Endothelial cell (in vitro differentiated cells): ENCODE results near the gene STAM. TPM values are rescaled to one million over a fixed set of nuclear protein-coding genes. Genes with fewer than 3 reads are reported as not detected.
"Not testable (repeated sequence)": the region's sequence is repeated elsewhere in the genome, so short reads cannot be mapped to it uniquely, and the experiment has no call there.

ENCODE experiments used
- DNase-seq: peaks from one replicate; pipeline ENCODE4 v3.0.0; 2021; ENCODE audit warnings: low spot score
- H3K27ac Mint-ChIP-seq: one replicate; pipeline ENCODE4 v1.8.0; 2021; ENCODE audit warnings: mixed read lengths, inconsistent platforms; ENCODE audit not compliant: unreplicated experiment
- H3K27me3 Mint-ChIP-seq: one replicate; pipeline ENCODE4 v1.8.0; 2021; ENCODE audit warnings: mild to moderate bottlenecking, moderate library complexity, mixed read lengths, inconsistent platforms; ENCODE audit not compliant: unreplicated experiment
- H3K36me3 Mint-ChIP-seq: one replicate; pipeline ENCODE4 v1.8.0; 2021; ENCODE audit warnings: mild to moderate bottlenecking, low read depth, mixed read lengths, inconsistent platforms; ENCODE audit not compliant: unreplicated experiment
- H3K4me1 Mint-ChIP-seq: one replicate; pipeline ENCODE4 v1.8.0; 2021; ENCODE audit warnings: mild to moderate bottlenecking, mixed read lengths, inconsistent platforms; ENCODE audit not compliant: unreplicated experiment
- H3K4me3 Mint-ChIP-seq: one replicate; pipeline ENCODE4 v1.8.0; 2021; ENCODE audit warnings: mild to moderate bottlenecking, mixed read lengths, inconsistent platforms; ENCODE audit not compliant: unreplicated experiment
- H3K9me3 Mint-ChIP-seq: one replicate; pipeline ENCODE4 v1.8.0; 2021; ENCODE audit warnings: mixed read lengths, inconsistent platforms; ENCODE audit not compliant: unreplicated experiment
- total RNA-seq: library from RNA; stranded (reverse); fragmentation: NEBNext Ultra II Directional; extraction: Animal tissue kit (Norgen Biotek cat#: 25700); gene quantifications from one replicate; pipeline ENCODE4 v1.2.1, GENCODE V29; 2021; ENCODE audit not compliant: unreplicated experiment
- TF ChIP-seq, protein P1 (sequence below): fragments of 200-600 bp; sonication (generic); IDR thresholded peaks from one replicate; pipeline ENCODE4 v1.5.0; 2021; ENCODE audit warnings: antibody characterized with exemption; ENCODE audit not compliant: unreplicated experiment

STAM gene
- total RNA-seq, 1 donor from 2014 or later: 22.0 TPM

DNA sequence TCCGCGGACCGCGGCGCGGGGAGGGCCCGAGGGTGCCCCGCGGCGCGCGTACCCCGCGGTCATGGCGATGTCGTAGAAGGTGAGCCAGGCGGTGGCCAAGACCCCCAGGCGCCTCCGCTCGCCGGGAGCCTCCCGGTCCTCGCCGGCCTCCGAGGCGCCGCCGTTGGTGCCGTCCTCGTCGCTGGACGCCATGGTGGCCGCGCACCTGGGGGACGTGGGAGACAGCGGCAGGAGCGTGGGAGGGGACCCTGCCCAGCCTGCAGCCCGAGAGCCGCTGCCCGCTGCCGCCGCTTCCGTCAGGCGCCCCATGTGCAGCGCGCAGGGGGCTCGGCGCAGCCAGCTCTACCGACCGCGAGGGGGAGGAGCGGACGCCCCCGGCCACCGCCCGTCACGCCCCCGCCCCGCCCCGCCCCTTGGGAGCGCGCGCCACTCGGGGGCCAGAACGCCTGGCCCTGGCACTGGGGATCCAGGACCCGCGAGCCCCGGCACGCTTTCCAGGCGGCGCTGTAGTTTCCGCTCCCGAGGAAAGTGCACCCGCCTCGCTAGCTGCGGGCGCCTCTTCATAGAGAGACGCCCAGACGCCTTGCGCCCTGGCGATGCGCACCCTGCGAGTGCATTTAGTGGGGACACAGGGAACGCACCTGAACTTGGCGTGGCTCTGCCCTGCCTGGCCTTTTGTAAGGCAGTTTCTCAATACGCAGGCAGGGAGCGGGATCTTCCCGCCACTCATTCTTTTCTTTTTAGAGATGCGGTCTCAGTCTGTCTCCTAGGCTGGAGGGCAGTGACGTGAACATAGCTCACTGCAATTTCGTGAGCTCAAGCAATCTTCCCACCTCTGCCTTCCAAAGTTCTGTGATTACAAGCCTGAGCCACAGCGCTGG is 26.7 kb upstream of the STAM start, which contains the start of gene HACD1:
TSS of gene HACD1 (minus strand) at position 344 of the 881 bp plus-strand sequence. CDS start at position 309, 35 bp downstream.
- Mint-ChIP-seq H3K27me3 (peaks cover 4% of the 10 kb centered on the region), H3K4me1 (peaks cover 4% of the 10 kb centered on the region), H3K9me3 (no peaks in the 10 kb centered on the region), H3K27ac (peak within 1 kb of the TSS; percentile 72), H3K4me3 (peak within 1 kb of the TSS; percentile 94), H3K36me3 (peaks cover 4% of the 10 kb centered on the region)
- TF ChIP-seq, protein P1, sequence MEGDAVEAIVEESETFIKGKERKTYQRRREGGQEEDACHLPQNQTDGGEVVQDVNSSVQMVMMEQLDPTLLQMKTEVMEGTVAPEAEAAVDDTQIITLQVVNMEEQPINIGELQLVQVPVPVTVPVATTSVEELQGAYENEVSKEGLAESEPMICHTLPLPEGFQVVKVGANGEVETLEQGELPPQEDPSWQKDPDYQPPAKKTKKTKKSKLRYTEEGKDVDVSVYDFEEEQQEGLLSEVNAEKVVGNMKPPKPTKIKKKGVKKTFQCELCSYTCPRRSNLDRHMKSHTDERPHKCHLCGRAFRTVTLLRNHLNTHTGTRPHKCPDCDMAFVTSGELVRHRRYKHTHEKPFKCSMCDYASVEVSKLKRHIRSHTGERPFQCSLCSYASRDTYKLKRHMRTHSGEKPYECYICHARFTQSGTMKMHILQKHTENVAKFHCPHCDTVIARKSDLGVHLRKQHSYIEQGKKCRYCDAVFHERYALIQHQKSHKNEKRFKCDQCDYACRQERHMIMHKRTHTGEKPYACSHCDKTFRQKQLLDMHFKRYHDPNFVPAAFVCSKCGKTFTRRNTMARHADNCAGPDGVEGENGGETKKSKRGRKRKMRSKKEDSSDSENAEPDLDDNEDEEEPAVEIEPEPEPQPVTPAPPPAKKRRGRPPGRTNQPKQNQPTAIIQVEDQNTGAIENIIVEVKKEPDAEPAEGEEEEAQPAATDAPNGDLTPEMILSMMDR: no peak
- DNase-seq: peak; percentile 72

DNA sequence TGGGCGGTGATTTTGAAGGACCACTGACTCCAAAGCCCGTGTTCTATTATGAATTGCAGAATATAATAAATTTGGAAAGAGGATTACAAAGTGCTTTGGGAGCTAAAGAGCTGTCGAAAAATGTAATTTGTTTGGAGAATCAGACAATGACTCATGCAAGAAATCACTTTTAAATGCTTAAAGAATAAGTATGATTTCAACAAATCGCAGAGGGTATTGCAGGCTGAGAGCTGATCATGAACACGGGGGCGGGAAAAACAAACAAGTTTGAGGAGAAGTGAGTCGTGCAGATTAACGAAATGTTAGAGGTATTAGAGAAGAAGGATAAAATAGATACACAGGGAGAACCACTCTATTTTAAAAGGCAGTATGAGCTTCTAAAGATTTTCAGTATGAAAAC is 21.9 kb upstream of the STAM start:
- Mint-ChIP-seq H3K9me3 (no peaks in the 10 kb centered on the region), H3K4me1 (peaks cover 4% of the 10 kb centered on the region)
- TF ChIP-seq, protein P1: no peak

DNA sequence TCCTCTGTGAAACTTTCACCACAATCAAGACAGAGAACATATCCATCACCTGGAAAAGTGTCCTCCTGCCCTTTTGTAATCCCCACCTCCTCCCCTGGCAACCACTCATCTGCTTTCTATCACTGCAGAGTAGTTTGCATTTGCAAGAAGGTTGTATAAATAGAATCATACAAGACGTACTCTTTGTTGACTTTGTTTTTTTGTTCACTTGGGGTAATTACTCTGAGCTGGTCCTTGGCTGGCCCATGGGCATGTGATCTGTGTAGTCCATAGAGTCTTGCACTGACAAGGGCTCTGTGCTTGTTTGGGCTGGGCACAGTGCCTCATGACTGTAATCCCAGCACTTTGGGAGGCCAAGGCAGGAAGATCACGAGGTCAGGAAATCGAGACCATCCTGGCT is 19.0 kb upstream of the STAM start:
- no peaks in the 10 kb centered on the region for H3K9me3 Mint-ChIP-seq
- no peaks in the 10 kb centered on the region for H3K36me3 Mint-ChIP-seq
- H3K4me1 Mint-ChIP-seq: no peaks in the 10 kb centered on the region
- no peaks in the 10 kb centered on the region for H3K27me3 Mint-ChIP-seq
- no peak overlapping the region for H3K4me3 Mint-ChIP-seq
- TF ChIP-seq, protein P1: no peak
- no peak overlapping the region for H3K27ac Mint-ChIP-seq
- no peak for DNase-seq

More for the DNA sequence above, 21.9 kb upstream of the STAM start:
- Mint-ChIP-seq H3K27me3 (peaks cover 4% of the 10 kb centered on the region), H3K36me3 (peaks cover 4% of the 10 kb centered on the region), H3K4me3 (no peak overlapping the region), H3K27ac (no peak overlapping the region)
- no peak for DNase-seq

- Mint-ChIP-seq H3K4me3 (no peak overlapping the region), H3K36me3 (no peaks in the 10 kb centered on the region), H3K4me1 (no peaks in the 10 kb centered on the region), H3K9me3 (no peaks in the 10 kb centered on the region), H3K27ac (no peak overlapping the region), H3K27me3 (no peaks in the 10 kb centered on the region)
- no peak for DNase-seq
- TF ChIP-seq, protein P1: no peak
These were observed 17.3 kb upstream of the STAM start for GRCh38 chr10:17626656-17627055.

GRCh38 chr10:17632590-17632989 is 11.4 kb upstream of the STAM start:
- H3K27me3 Mint-ChIP-seq, H3K27ac Mint-ChIP-seq, DNase-seq, H3K4me3 Mint-ChIP-seq, H3K9me3 Mint-ChIP-seq, H3K4me1 Mint-ChIP-seq, H3K36me3 Mint-ChIP-seq: not testable (repeated sequence)
